Caco-2 (cell line): Measurements from ENCODE around the gene GLDC. TPM values are rescaled to one million over a fixed set of nuclear protein-coding genes. Genes with fewer than 3 reads are reported as not detected.
"Not testable (repeated sequence)": the region's sequence is repeated elsewhere in the genome, so short reads cannot be mapped to it uniquely, and the experiment has no call there.

Experiments
- BruUV-seq: library from RNA; stranded (reverse); fragments of 400-500 nt; replicated peaks from 2 replicates; lab custom pipeline; 2021; lab: Mats Ljungman, UMichigan
- CTCF ChIA-PET: fragments of 300-600 bp; sonication (Branson Sonifier 250); formaldehyde crosslinking; loops from one replicate; lab custom pipeline; 2022; ENCODE audit warnings: antibody characterized with exemption; lab: Charles Lee
- POLR2A ChIA-PET: fragments of 300-600 bp; sonication (Branson Sonifier 250); formaldehyde crosslinking; loops from one replicate; lab custom pipeline; 2022; ENCODE audit warnings: antibody characterized with exemption; lab: Charles Lee
- DNase-seq, 2 experiments: peaks; one replicate each; pipeline versions ENCODE4 v3.0.0 to v3.0.0-alpha.2; 2020 to 2022
- H3K27me3 ChIP-seq: replicated peaks from 2 replicates; pipeline ENCODE4 v1.6.0; 2011; ENCODE audit warnings: low read length; ENCODE audit not compliant: control insufficient read depth, insufficient read depth
- H3K36me3 ChIP-seq: 2 replicates; pipeline ENCODE4 v1.5.1; 2011; ENCODE audit warnings: low read length; ENCODE audit not compliant: control insufficient read depth, insufficient read depth
- H3K4me1 ChIP-seq: fragments of 250-450 bp; sonication (Bioruptor Pico); 2 replicates; pipeline ENCODE4 v1.5.1; 2020; ENCODE audit warnings: mild to moderate bottlenecking
- H3K4me3 ChIP-seq: 2 replicates; pipeline ENCODE4 v1.5.1; 2011; ENCODE audit warnings: low read depth, mild to moderate bottlenecking, control low read depth, low read length
- H3K9me3 ChIP-seq: fragments of 250-450 bp; sonication (Bioruptor Pico); 2 replicates; pipeline ENCODE4 v1.5.1; 2020; ENCODE audit warnings: mild to moderate bottlenecking, moderate library complexity
- H3K27ac Mint-ChIP-seq: one replicate; pipeline ENCODE4 v1.8.0; 2022; ENCODE audit warnings: mixed read lengths; ENCODE audit not compliant: unreplicated experiment
- H3K27me3 Mint-ChIP-seq: one replicate; pipeline ENCODE4 v1.8.0; 2022; ENCODE audit warnings: mixed read lengths; ENCODE audit not compliant: insufficient read depth, unreplicated experiment
- H3K36me3 Mint-ChIP-seq: one replicate; pipeline ENCODE4 v1.8.0; 2022; ENCODE audit warnings: mild to moderate bottlenecking, mixed read lengths; ENCODE audit not compliant: insufficient read depth, unreplicated experiment
- H3K4me1 Mint-ChIP-seq: one replicate; pipeline ENCODE4 v1.8.0; 2022; ENCODE audit warnings: low read depth, mixed read lengths; ENCODE audit not compliant: unreplicated experiment
- H3K4me3 Mint-ChIP-seq: one replicate; pipeline ENCODE4 v1.8.0; 2022; ENCODE audit warnings: mild to moderate bottlenecking, moderate library complexity, mixed read lengths; ENCODE audit not compliant: unreplicated experiment
- H3K9me3 Mint-ChIP-seq: one replicate; pipeline ENCODE4 v1.8.0; 2022; ENCODE audit warnings: mixed read lengths; ENCODE audit not compliant: unreplicated experiment
- CTCF ChIP-seq, 2 experiments: fragments of 200-600 bp in 1 of 2; IDR thresholded peaks; 1 replicate in 1 of 2; 2 replicates in 1 of 2; pipeline versions ENCODE4 v1.5.1 to v1.8.0; 2011 to 2022; ENCODE audit warnings: antibody characterized with exemption in 1 of 2, control low read depth in 1 of 2, inconsistent platforms in 1 of 2, low read depth in 1 of 2, low read length in 1 of 2, mild to moderate bottlenecking in 1 of 2, moderate library complexity in 1 of 2; ENCODE audit not compliant: insufficient read depth in 1 of 2, severe bottlenecking in 1 of 2, unreplicated experiment in 1 of 2
- intact Hi-C: fragments of 100-400 bp; cut with micrococcal nuclease; formaldehyde crosslinking; loops from one replicate; pipeline ENCODE4 v1.10.0; 2022; ENCODE audit not compliant: unreplicated experiment
- total RNA-seq: library from RNA; stranded (reverse); gene quantifications from 2 replicates; pipeline ENCODE4 v1.2.3, GENCODE V29; 2022

GLDC gene
- total RNA-seq, 1 experiment from 2014 or later, result 320 TPM

DNA sequence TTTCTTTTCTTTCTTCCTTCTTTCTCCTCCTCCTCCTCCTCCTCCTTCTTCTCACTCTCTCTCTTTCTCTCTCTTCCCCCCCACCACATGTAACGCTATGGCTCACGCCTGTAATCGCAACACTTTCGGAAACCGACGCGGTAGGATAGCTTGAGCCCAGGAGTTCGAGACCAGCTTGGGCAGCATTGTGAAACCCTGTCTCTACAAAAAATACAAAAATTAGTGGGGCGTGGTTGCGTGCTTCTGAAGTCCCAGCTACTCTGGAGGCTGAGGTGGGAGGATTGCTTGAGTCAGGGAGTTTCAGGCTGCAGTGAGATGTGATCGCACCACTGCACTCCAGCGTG, 736 bp upstream of the GLDC start:
- Histone ChIP-seq H3K9me3 (no peaks in the 10 kb centered on the region), H3K27me3 (no peaks in the 10 kb centered on the region), H3K4me3 (peak overlapping the region; percentile 66), H3K4me1 (peaks cover 25% of the 10 kb centered on the region), H3K36me3 (no peaks in the 10 kb centered on the region)
- Mint-ChIP-seq H3K27me3 (no peaks in the 10 kb centered on the region), H3K36me3 (peaks cover 96% of the 10 kb centered on the region), H3K4me1 (peaks cover 21% of the 10 kb centered on the region), H3K4me3 (peak overlapping the region; percentile 92), H3K27ac (peak overlapping the region; percentile 88), H3K9me3 (no peaks in the 10 kb centered on the region)
- TF ChIP-seq CTCF (IDR thresholded peaks at IDR 0.05; ENCODE audit: insufficient read depth in 1 of 2, low read depth in 1 of 2, low read length in 1 of 2, severe bottlenecking in 1 of 2, unreplicated experiment in 1 of 2), result no peak
- ChIA-PET POLR2A (interaction anchor here (0.7 to 1.7 kb wide), 3 partner anchors 14 to 21 kb away, joined by 3 to 9 read pairs (median 7); no protein-coding TSS in a partner anchor), CTCF (interaction anchor here (0.7 to 1.0 kb wide), 3 partner anchors 21 to 56 kb away, joined by 3 to 4 read pairs (median 3); no protein-coding TSS in a partner anchor)
- no TSS peak for BruUV-seq
- DNase-seq, result peak in 1 of 2 experiments; percentile 26
- intact Hi-C loops, result no loop called here

GRCh38 chr9:6645105-6645354, 499 bp downstream of the GLDC start:
- intact Hi-C loops, result loop anchor here (1.0 kb wide), 4 partner anchors 17 to 53 kb away; no protein-coding TSS in a partner anchor
- not testable (repeated sequence) for BruUV-seq

GRCh38 chr9:6644346-6645104, 1.0 kb downstream of the GLDC start:
- no peak for TF ChIP-seq CTCF (IDR thresholded peaks at IDR 0.05; ENCODE audit: insufficient read depth in 1 of 2, low read depth in 1 of 2, low read length in 1 of 2, severe bottlenecking in 1 of 2, unreplicated experiment in 1 of 2)
- peak overlapping the region; percentile 78 for H3K27ac Mint-ChIP-seq
- H3K27me3 Mint-ChIP-seq, result no peaks in the 10 kb centered on the region
- peaks cover 38% of the 10 kb centered on the region for H3K4me1 Mint-ChIP-seq
- peak overlapping the region; percentile 70 for H3K4me3 ChIP-seq
- no peaks in the 10 kb centered on the region for H3K9me3 Mint-ChIP-seq
- peaks cover 40% of the 10 kb centered on the region for H3K4me1 ChIP-seq
- CTCF ChIA-PET, result no interaction called here
- peak overlapping the region; percentile 92 for H3K4me3 Mint-ChIP-seq
- no peak for DNase-seq
- intact Hi-C loops, result loop anchor here (1.0 kb wide), 4 partner anchors 16 to 52 kb away; no protein-coding TSS in a partner anchor
- POLR2A ChIA-PET, result interaction anchor here (0.8 kb wide), 1 partner anchor 37 kb away, joined by 3 read pairs; no protein-coding TSS in a partner anchor
- H3K36me3 Mint-ChIP-seq, result peaks cover 95% of the 10 kb centered on the region
- no peaks in the 10 kb centered on the region for H3K9me3 ChIP-seq
- H3K36me3 ChIP-seq, result peaks cover 2% of the 10 kb centered on the region; the same call in 1 of the 2 replicates
- TSS peak; percentile 42 for BruUV-seq
- no peaks in the 10 kb centered on the region for H3K27me3 ChIP-seq

More at GRCh38 chr9:6645105-6645354, 499 bp downstream of the GLDC start:
- peak overlapping the region; percentile 70 for H3K4me3 ChIP-seq
- H3K4me1 ChIP-seq, result peaks cover 36% of the 10 kb centered on the region
- peaks cover 96% of the 10 kb centered on the region for H3K36me3 Mint-ChIP-seq
- DNase-seq, H3K27me3 Mint-ChIP-seq, CTCF ChIA-PET, H3K9me3 ChIP-seq, H3K36me3 ChIP-seq, H3K27me3 ChIP-seq, H3K9me3 Mint-ChIP-seq: not testable (repeated sequence)
- peak overlapping the region; percentile 78 for H3K27ac Mint-ChIP-seq
- POLR2A ChIA-PET, result interaction anchor here (0.8 kb wide), 1 partner anchor 37 kb away, joined by 3 read pairs; no protein-coding TSS in a partner anchor
- H3K4me3 Mint-ChIP-seq, result peak overlapping the region; percentile 92
- peaks cover 33% of the 10 kb centered on the region for H3K4me1 Mint-ChIP-seq
